Calu3 (cell line): ENCODE measurements around the gene NKX3-2. TPM values are rescaled to one million over a fixed set of nuclear protein-coding genes. Genes with fewer than 3 reads are reported as not detected.

ENCODE experiments used
- BruUV-seq: library from RNA; stranded (reverse); fragments of 400-500 nt; replicated peaks from 2 replicates; lab custom pipeline; 2021; lab: Mats Ljungman, UMichigan
- CTCF ChIA-PET: fragments of 300-600 bp; sonication (Branson Sonifier 250); formaldehyde crosslinking; loops from one replicate; lab custom pipeline; 2022; ENCODE audit warnings: antibody characterized with exemption; lab: Charles Lee
- DNase-seq: peaks from one replicate; pipeline ENCODE4 v3.0.0; 2022
- H3K27ac Mint-ChIP-seq: one replicate; pipeline ENCODE4 v1.8.0; 2022; ENCODE audit warnings: mixed read lengths; ENCODE audit not compliant: unreplicated experiment
- H3K27me3 Mint-ChIP-seq: one replicate; pipeline ENCODE4 v1.8.0; 2022; ENCODE audit warnings: mixed read lengths; ENCODE audit not compliant: unreplicated experiment
- H3K36me3 Mint-ChIP-seq: one replicate; pipeline ENCODE4 v1.8.0; 2022; ENCODE audit warnings: mild to moderate bottlenecking, moderate library complexity, mixed read lengths; ENCODE audit not compliant: insufficient read depth, unreplicated experiment
- H3K4me1 Mint-ChIP-seq: one replicate; pipeline ENCODE4 v1.8.0; 2022; ENCODE audit warnings: mild to moderate bottlenecking, low read depth, mixed read lengths; ENCODE audit not compliant: unreplicated experiment
- H3K4me3 Mint-ChIP-seq: one replicate; pipeline ENCODE4 v1.8.0; 2022; ENCODE audit warnings: mild to moderate bottlenecking, low read depth, moderate library complexity, mixed read lengths; ENCODE audit not compliant: unreplicated experiment
- H3K9me3 Mint-ChIP-seq: one replicate; pipeline ENCODE4 v1.8.0; 2022; ENCODE audit warnings: low read depth, mixed read lengths; ENCODE audit not compliant: unreplicated experiment
- intact Hi-C: fragments of 100-400 bp; cut with micrococcal nuclease; formaldehyde crosslinking; loops from one replicate; pipeline ENCODE4 v1.10.0; 2022; ENCODE audit not compliant: unreplicated experiment
- total RNA-seq: library from RNA; stranded (reverse); gene quantifications from 2 replicates; pipeline ENCODE4 v1.2.3, GENCODE V29; 2022
- TF ChIP-seq, protein P1 (sequence below): fragments of 200-600 bp; IDR thresholded peaks from one replicate; pipeline ENCODE4 v1.8.0; 2022; ENCODE audit warnings: antibody characterized with exemption; ENCODE audit not compliant: unreplicated experiment

Gene NKX3-2
- total RNA-seq, 1 experiment from 2014 or later = not detected

- no peaks in the 10 kb centered on the region for H3K9me3 Mint-ChIP-seq
- H3K4me1 Mint-ChIP-seq = no peaks in the 10 kb centered on the region
- H3K36me3 Mint-ChIP-seq = no peaks in the 10 kb centered on the region
- no peak overlapping the region for H3K4me3 Mint-ChIP-seq
- CTCF ChIA-PET = no interaction called here
- H3K27me3 Mint-ChIP-seq = peaks cover 11% of the 10 kb centered on the region
- BruUV-seq = no TSS peak
- no peak for DNase-seq
- TF ChIP-seq, protein P1, sequence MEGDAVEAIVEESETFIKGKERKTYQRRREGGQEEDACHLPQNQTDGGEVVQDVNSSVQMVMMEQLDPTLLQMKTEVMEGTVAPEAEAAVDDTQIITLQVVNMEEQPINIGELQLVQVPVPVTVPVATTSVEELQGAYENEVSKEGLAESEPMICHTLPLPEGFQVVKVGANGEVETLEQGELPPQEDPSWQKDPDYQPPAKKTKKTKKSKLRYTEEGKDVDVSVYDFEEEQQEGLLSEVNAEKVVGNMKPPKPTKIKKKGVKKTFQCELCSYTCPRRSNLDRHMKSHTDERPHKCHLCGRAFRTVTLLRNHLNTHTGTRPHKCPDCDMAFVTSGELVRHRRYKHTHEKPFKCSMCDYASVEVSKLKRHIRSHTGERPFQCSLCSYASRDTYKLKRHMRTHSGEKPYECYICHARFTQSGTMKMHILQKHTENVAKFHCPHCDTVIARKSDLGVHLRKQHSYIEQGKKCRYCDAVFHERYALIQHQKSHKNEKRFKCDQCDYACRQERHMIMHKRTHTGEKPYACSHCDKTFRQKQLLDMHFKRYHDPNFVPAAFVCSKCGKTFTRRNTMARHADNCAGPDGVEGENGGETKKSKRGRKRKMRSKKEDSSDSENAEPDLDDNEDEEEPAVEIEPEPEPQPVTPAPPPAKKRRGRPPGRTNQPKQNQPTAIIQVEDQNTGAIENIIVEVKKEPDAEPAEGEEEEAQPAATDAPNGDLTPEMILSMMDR = no peak
- intact Hi-C loops = no loop called here
- no peak overlapping the region for H3K27ac Mint-ChIP-seq
Measured at GRCh38 chr4:13492747-13493146, 51.6 kb downstream of the NKX3-2 start.

Other genes starting within 250 kb of the NKX3-2 start
- 10.6 and 11.3 TPM in 2 replicates for gene RAB28, start 60.2 kb downstream of the NKX3-2 start, total RNA-seq
- 25.3 and 25.7 TPM in 2 replicates for gene BOD1L1, start 83.2 kb upstream of the NKX3-2 start, total RNA-seq